WTC11 (cell line): ENCODE data around the gene C1orf174. TPM values are rescaled to one million over a fixed set of nuclear protein-coding genes. Genes with fewer than 3 reads are reported as not detected.

Experiments used
- ATAC-seq: fragments of 200-7000 bp; cut with Tn5 transposase; 2 replicates; pipeline ENCODE4 v1.10.0; 2021; ENCODE audit warnings: mild to moderate bottlenecking, moderate library complexity
- CTCF ChIA-PET: fragments of 300-600 bp; sonication (Branson Sonifier 250); formaldehyde crosslinking; loops from one replicate; lab custom pipeline; 2021; ENCODE audit warnings: antibody characterized with exemption; lab: Charles Lee
- POLR2A ChIA-PET: fragments of 350-600 bp; sonication (Branson Sonifier 250); formaldehyde crosslinking; loops from one replicate; lab custom pipeline; 2021; ENCODE audit warnings: antibody characterized with exemption; lab: Charles Lee
- DNase-seq: peaks from one replicate; pipeline ENCODE4 v3.0.0; 2021; ENCODE audit warnings: low spot score
- H3K27ac Mint-ChIP-seq: 2 replicates; pipeline ENCODE4 v1.8.0; 2021; ENCODE audit warnings: mixed read lengths
- H3K27me3 Mint-ChIP-seq: 2 replicates; pipeline ENCODE4 v1.8.0; 2021; ENCODE audit warnings: low read depth, mild to moderate bottlenecking, moderate library complexity, mixed read lengths
- H3K36me3 Mint-ChIP-seq: 2 replicates; pipeline ENCODE4 v1.8.0; 2021; ENCODE audit warnings: mixed read lengths
- H3K4me1 Mint-ChIP-seq: 2 replicates; pipeline ENCODE4 v1.8.0; 2022; ENCODE audit warnings: mixed read lengths
- H3K4me3 Mint-ChIP-seq: 2 replicates; pipeline ENCODE4 v1.8.0; 2021; ENCODE audit warnings: mild to moderate bottlenecking, moderate library complexity, mixed read lengths
- H3K9me3 Mint-ChIP-seq: 2 replicates; pipeline ENCODE4 v1.8.0; 2021; ENCODE audit warnings: mixed read lengths
- AR ChIP-seq: fragments of 250-450 bp; sonication (Bioruptor Pico); IDR thresholded peaks from 2 replicates; pipeline ENCODE4 v1.9.0; 2021; ENCODE audit warnings: mild to moderate bottlenecking
- ATF6 ChIP-seq: sonication (generic); formaldehyde crosslinking; IDR thresholded peaks from 2 replicates; pipeline ENCODE4 v1.8.1; 2023; ENCODE audit warnings: mild to moderate bottlenecking, missing genetic modification reagents
- CBFB ChIP-seq: sonication (generic); formaldehyde crosslinking; IDR thresholded peaks from 2 replicates; pipeline ENCODE4 v1.8.1; 2022; ENCODE audit warnings: mild to moderate bottlenecking, low read depth, missing genetic modification reagents
- HMGXB4 ChIP-seq: sonication (generic); formaldehyde crosslinking; IDR thresholded peaks from 2 replicates; pipeline ENCODE4 v1.8.1; 2023; ENCODE audit warnings: mild to moderate bottlenecking, moderate library complexity, missing genetic modification reagents
- JAZF1 ChIP-seq: fragments of 250-450 bp; sonication (Bioruptor Pico); IDR thresholded peaks from 2 replicates; pipeline ENCODE4 v1.9.0; 2021; ENCODE audit warnings: moderate library complexity, mild to moderate bottlenecking, inconsistent platforms
- MAX ChIP-seq: sonication (generic); formaldehyde crosslinking; IDR thresholded peaks from 2 replicates; pipeline ENCODE4 v1.8.0; 2022; ENCODE audit warnings: mild to moderate bottlenecking, missing genetic modification reagents
- MXD4 ChIP-seq: fragments of 250-450 bp; sonication (Bioruptor Pico); IDR thresholded peaks from 2 replicates; pipeline ENCODE4 v1.8.0; 2021; ENCODE audit warnings: mild to moderate bottlenecking, moderate library complexity, borderline replicate concordance
- RORB ChIP-seq: fragments of 250-450 bp; sonication (Bioruptor Pico); IDR thresholded peaks from 2 replicates; pipeline ENCODE4 v1.9.0; 2021; ENCODE audit warnings: mild to moderate bottlenecking
- SOX15 ChIP-seq: fragments of 250-450 bp; sonication (Bioruptor Pico); IDR thresholded peaks from 2 replicates; pipeline ENCODE4 v1.9.0; 2021; ENCODE audit warnings: mild to moderate bottlenecking
- ZNF532 ChIP-seq: fragments of 250-450 bp; sonication (Bioruptor Pico); IDR thresholded peaks from 2 replicates; pipeline ENCODE4 v1.9.0; 2021; ENCODE audit warnings: mild to moderate bottlenecking, borderline replicate concordance
- total RNA-seq: library from RNA; stranded (reverse); gene quantifications from 3 replicates; pipeline ENCODE4 v1.2.3, GENCODE V29; 2021
- TF ChIP-seq, protein P1 (sequence below): fragments of 250-450 bp; sonication (Bioruptor Pico); IDR thresholded peaks from 2 replicates; pipeline ENCODE4 v1.9.0; 2021; ENCODE audit warnings: moderate library complexity, mild to moderate bottlenecking, inconsistent platforms, borderline replicate concordance

The C1orf174 gene
- total RNA-seq, 1 experiment from 2014 or later: 24.2 TPM

DNA sequence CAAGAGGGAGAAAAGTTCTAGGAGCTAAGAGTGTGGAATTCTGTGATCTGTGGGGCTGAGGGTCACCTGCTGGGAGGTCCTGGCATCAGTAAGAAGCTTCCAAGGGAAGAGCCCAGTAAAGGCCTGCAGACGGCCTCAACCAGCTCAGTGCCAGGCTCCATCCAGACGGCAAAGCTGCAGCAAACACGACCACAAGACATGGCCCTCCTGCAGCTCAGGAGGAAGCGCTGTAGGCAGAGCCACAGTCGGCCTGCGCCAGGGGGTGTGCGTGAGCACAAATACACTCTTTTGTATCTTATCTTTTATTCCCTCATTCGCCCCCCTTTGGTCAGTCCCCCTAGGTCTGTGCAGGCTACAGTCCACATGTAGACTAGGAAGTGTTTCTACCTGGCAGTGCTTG lies 13.4 kb downstream of the C1orf174 start (continued):
- no peak for TF ChIP-seq MXD4 (CRISPR knock-in tag)
- TF ChIP-seq ZNF532: no peak
- TF ChIP-seq RORB: no peak
- no peak for TF ChIP-seq AR (CRISPR knock-in tag)
- no peak for TF ChIP-seq ATF6 (CRISPR knock-in tag)
- TF ChIP-seq, protein P1, sequence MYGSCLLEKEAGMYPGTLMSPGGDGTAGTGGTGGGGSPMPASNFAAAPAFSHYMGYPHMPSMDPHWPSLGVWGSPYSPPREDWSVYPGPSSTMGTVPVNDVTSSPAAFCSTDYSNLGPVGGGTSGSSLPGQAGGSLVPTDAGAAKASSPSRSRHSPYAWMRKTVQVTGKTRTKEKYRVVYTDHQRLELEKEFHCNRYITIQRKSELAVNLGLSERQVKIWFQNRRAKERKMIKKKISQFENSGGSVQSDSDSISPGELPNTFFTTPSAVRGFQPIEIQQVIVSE (CRISPR knock-in tag): no peak
- no peak for TF ChIP-seq HMGXB4 (CRISPR knock-in tag)
- no peak for TF ChIP-seq SOX15 (CRISPR knock-in tag)
- no peak for TF ChIP-seq JAZF1 (CRISPR knock-in tag)
- no peak for TF ChIP-seq MAX (CRISPR knock-in tag)

GRCh38 chr1:3886106-3886670 lies 13.9 kb downstream of the C1orf174 start:
- DNase-seq (no peak), ATAC-seq (no peak)
- no peak overlapping the region for H3K4me3 Mint-ChIP-seq
- peaks cover 36% of the 10 kb centered on the region for H3K36me3 Mint-ChIP-seq
- no peaks in the 10 kb centered on the region for H3K9me3 Mint-ChIP-seq
- H3K27ac Mint-ChIP-seq: no peak overlapping the region; the same call in 1 of the 2 replicates
- TF ChIP-seq CBFB: no peak
- CTCF ChIA-PET: interaction anchor here (1.3 kb wide), 1 partner anchor 28 kb away, joined by 6 read pairs; no protein-coding TSS in a partner anchor
- POLR2A ChIA-PET: no interaction called here
- H3K4me1 Mint-ChIP-seq: no peaks in the 10 kb centered on the region
- H3K27me3 Mint-ChIP-seq: no peaks in the 10 kb centered on the region
